Measurements from ENCODE around the gene PRKAB2. TPM values are rescaled to one million over a fixed set of nuclear protein-coding genes. Genes with fewer than 3 reads are reported as not detected.

The PRKAB2 gene
- total and polyA plus RNA-seq, 2 of the 13 experiments (the other 11 are each of a cell fraction or from before 2014, with no cell fraction given), result 44.0 to 118 TPM

DNA sequence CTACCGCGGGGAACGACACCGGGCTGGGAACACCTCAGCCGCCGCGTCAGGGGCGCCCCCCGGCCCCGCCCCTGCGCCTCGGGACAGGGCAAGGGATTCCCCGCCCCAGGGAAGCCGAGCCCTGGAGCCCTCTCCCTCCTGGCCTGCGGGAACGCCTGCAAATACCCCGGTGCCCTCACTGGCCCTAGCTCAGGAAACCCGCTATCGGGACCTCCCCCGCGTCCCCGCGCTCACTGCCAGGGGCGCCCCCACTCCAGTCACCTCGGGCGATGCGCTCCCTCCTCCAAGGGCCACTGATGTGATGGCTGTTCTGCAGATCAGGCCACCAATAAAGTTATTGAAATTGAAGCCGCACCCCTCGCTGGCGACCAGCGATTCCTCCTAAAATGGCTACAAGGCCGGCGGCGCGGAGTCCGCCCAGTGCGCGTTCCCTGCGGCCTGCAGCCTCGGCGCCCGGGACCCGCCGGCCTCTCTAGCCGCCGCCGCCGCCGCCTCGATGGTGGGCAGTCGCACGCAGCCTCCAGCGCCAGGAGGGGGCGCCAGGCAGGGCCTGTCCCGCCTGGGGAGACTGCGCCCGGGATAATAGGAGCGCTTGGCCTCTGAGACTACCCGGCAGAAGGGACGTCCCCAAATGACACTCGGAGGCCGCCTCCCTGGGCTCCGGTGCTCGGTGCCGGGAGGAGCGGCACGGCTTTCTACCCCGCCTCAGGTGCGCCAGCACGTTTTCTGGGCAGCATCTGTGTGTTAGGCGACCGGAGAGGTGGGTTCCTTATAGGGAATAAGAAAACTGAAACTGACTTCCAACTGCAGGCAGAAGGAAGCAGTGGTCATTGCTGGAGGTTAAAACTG, at the start of gene PRKAB2 (continued):
- TF ChIP-seq, protein P1, sequence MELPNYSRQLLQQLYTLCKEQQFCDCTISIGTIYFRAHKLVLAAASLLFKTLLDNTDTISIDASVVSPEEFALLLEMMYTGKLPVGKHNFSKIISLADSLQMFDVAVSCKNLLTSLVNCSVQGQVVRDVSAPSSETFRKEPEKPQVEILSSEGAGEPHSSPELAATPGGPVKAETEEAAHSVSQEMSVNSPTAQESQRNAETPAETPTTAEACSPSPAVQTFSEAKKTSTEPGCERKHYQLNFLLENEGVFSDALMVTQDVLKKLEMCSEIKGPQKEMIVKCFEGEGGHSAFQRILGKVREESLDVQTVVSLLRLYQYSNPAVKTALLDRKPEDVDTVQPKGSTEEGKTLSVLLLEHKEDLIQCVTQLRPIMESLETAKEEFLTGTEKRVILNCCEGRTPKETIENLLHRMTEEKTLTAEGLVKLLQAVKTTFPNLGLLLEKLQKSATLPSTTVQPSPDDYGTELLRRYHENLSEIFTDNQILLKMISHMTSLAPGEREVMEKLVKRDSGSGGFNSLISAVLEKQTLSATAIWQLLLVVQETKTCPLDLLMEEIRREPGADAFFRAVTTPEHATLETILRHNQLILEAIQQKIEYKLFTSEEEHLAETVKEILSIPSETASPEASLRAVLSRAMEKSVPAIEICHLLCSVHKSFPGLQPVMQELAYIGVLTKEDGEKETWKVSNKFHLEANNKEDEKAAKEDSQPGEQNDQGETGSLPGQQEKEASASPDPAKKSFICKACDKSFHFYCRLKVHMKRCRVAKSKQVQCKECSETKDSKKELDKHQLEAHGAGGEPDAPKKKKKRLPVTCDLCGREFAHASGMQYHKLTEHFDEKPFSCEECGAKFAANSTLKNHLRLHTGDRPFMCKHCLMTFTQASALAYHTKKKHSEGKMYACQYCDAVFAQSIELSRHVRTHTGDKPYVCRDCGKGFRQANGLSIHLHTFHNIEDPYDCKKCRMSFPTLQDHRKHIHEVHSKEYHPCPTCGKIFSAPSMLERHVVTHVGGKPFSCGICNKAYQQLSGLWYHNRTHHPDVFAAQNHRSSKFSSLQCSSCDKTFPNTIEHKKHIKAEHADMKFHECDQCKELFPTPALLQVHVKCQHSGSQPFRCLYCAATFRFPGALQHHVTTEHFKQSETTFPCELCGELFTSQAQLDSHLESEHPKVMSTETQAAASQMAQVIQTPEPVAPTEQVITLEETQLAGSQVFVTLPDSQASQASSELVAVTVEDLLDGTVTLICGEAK (IDR thresholded peaks at IDR 0.05), result peak; percentile 100
- TF ChIP-seq, protein P1 (CRISPR knock-in tag; IDR thresholded peaks at IDR 0.05), result peak; percentile 100
- TF ChIP-seq MIXL1 (CRISPR knock-in tag; IDR thresholded peaks at IDR 0.05) (peak; percentile 76), ZNF605 (CRISPR knock-in tag; IDR thresholded peaks at IDR 0.05) (0 out of 2 replicates have a peak, but pooled peaks have one; percentile 12), ZNF672 (CRISPR knock-in tag; IDR thresholded peaks at IDR 0.05) (no peak), ZSCAN22 (CRISPR knock-in tag; IDR thresholded peaks at IDR 0.05) (no peak), BORCS8-MEF2B (CRISPR knock-in tag; IDR thresholded peaks at IDR 0.05) (no peak; the same call in 1 of the 2 replicates)
- TF ChIP-seq, protein P2, sequence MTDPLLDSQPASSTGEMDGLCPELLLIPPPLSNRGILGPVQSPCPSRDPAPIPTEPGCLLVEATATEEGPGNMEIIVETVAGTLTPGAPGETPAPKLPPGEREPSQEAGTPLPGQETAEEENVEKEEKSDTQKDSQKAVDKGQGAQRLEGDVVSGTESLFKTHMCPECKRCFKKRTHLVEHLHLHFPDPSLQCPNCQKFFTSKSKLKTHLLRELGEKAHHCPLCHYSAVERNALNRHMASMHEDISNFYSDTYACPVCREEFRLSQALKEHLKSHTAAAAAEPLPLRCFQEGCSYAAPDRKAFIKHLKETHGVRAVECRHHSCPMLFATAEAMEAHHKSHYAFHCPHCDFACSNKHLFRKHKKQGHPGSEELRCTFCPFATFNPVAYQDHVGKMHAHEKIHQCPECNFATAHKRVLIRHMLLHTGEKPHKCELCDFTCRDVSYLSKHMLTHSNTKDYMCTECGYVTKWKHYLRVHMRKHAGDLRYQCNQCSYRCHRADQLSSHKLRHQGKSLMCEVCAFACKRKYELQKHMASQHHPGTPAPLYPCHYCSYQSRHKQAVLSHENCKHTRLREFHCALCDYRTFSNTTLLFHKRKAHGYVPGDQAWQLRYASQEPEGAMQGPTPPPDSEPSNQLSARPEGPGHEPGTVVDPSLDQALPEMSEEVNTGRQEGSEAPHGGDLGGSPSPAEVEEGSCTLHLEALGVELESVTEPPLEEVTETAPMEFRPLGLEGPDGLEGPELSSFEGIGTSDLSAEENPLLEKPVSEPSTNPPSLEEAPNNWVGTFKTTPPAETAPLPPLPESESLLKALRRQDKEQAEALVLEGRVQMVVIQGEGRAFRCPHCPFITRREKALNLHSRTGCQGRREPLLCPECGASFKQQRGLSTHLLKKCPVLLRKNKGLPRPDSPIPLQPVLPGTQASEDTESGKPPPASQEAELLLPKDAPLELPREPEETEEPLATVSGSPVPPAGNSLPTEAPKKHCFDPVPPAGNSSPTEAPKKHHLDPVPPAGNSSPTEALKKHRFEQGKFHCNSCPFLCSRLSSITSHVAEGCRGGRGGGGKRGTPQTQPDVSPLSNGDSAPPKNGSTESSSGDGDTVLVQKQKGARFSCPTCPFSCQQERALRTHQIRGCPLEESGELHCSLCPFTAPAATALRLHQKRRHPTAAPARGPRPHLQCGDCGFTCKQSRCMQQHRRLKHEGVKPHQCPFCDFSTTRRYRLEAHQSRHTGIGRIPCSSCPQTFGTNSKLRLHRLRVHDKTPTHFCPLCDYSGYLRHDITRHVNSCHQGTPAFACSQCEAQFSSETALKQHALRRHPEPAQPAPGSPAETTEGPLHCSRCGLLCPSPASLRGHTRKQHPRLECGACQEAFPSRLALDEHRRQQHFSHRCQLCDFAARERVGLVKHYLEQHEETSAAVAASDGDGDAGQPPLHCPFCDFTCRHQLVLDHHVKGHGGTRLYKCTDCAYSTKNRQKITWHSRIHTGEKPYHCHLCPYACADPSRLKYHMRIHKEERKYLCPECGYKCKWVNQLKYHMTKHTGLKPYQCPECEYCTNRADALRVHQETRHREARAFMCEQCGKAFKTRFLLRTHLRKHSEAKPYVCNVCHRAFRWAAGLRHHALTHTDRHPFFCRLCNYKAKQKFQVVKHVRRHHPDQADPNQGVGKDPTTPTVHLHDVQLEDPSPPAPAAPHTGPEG (CRISPR knock-in tag; IDR thresholded peaks at IDR 0.05), result 0 out of 2 replicates have a peak, but pooled peaks have one; percentile 42
- TF ChIP-seq, protein P3, sequence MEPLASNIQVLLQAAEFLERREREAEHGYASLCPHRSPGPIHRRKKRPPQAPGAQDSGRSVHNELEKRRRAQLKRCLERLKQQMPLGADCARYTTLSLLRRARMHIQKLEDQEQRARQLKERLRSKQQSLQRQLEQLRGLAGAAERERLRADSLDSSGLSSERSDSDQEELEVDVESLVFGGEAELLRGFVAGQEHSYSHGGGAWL (CRISPR knock-in tag; IDR thresholded peaks at IDR 0.05), result no peak; the same call in 1 of the 2 replicates
- TF ChIP-seq, protein P4, sequence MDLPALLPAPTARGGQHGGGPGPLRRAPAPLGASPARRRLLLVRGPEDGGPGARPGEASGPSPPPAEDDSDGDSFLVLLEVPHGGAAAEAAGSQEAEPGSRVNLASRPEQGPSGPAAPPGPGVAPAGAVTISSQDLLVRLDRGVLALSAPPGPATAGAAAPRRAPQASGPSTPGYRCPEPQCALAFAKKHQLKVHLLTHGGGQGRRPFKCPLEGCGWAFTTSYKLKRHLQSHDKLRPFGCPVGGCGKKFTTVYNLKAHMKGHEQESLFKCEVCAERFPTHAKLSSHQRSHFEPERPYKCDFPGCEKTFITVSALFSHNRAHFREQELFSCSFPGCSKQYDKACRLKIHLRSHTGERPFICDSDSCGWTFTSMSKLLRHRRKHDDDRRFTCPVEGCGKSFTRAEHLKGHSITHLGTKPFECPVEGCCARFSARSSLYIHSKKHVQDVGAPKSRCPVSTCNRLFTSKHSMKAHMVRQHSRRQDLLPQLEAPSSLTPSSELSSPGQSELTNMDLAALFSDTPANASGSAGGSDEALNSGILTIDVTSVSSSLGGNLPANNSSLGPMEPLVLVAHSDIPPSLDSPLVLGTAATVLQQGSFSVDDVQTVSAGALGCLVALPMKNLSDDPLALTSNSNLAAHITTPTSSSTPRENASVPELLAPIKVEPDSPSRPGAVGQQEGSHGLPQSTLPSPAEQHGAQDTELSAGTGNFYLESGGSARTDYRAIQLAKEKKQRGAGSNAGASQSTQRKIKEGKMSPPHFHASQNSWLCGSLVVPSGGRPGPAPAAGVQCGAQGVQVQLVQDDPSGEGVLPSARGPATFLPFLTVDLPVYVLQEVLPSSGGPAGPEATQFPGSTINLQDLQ (CRISPR knock-in tag; IDR thresholded peaks at IDR 0.05), result peak; percentile 94
